A673 (cell line): ENCODE data around the gene TP53INP2. TPM values are rescaled to one million over a fixed set of nuclear protein-coding genes. Genes with fewer than 3 reads are reported as not detected.

Experiments
- BruUV-seq: library from RNA; stranded (reverse); fragments of 400-500 nt; replicated peaks from 2 replicates; lab custom pipeline; 2021; lab: Mats Ljungman, UMichigan
- CTCF ChIA-PET: fragments of 300-600 bp; sonication (Branson Sonifier 250); formaldehyde crosslinking; loops from one replicate; lab custom pipeline; 2022; ENCODE audit warnings: antibody characterized with exemption; lab: Charles Lee
- POLR2A ChIA-PET: fragments of 300-600 bp; sonication (Branson Sonifier 250); formaldehyde crosslinking; loops from one replicate; lab custom pipeline; 2022; ENCODE audit warnings: antibody characterized with exemption; ENCODE audit not compliant: low non-redundant PET; lab: Charles Lee
- DNase-seq: peaks from one replicate; pipeline ENCODE4 v3.0.0-alpha.2; 2015; ENCODE audit warnings: low spot score
- H3K27ac ChIP-seq: fragments of 200-600 bp; sonication (generic); 2 replicates; pipeline ENCODE4 v1.5.1; 2016; ENCODE audit warnings: mixed run types, low read depth, mild to moderate bottlenecking, mixed read lengths, antibody characterized with exemption, low read length; ENCODE audit not compliant: poor library complexity, severe bottlenecking
- H3K27me3 ChIP-seq: fragments of 200-600 bp; sonication (generic); replicated peaks from 2 replicates; pipeline ENCODE4 v1.6.1; 2017; ENCODE audit warnings: mixed run types, low read depth, mild to moderate bottlenecking, mixed read lengths, antibody characterized with exemption, low read length; ENCODE audit not compliant: insufficient read depth, poor library complexity
- H3K36me3 ChIP-seq: fragments of 200-600 bp; sonication (generic); 2 replicates; pipeline ENCODE4 v1.6.1; 2016; ENCODE audit warnings: mixed run types, mild to moderate bottlenecking, mixed read lengths, antibody characterized with exemption, low read length; ENCODE audit not compliant: insufficient read depth, poor library complexity, severe bottlenecking
- H3K4me1 ChIP-seq: fragments of 200-600 bp; sonication (generic); 2 replicates; pipeline ENCODE4 v1.6.1; 2017; ENCODE audit warnings: mixed run types, mild to moderate bottlenecking, mixed read lengths, antibody characterized with exemption, low read length; ENCODE audit not compliant: insufficient read depth, poor library complexity, severe bottlenecking
- H3K4me3 ChIP-seq: fragments of 200-600 bp; sonication (generic); 2 replicates; pipeline ENCODE4 v1.5.1; 2016; ENCODE audit warnings: low read depth, mixed run types, mild to moderate bottlenecking, mixed read lengths, low read length; ENCODE audit not compliant: poor library complexity, severe bottlenecking
- H3K9me3 ChIP-seq: fragments of 200-600 bp; sonication (generic); 2 replicates; pipeline ENCODE4 v1.6.1; 2016; ENCODE audit warnings: mixed run types, low read depth, mild to moderate bottlenecking, mixed read lengths, antibody characterized with exemption, low read length; ENCODE audit not compliant: poor library complexity, severe bottlenecking
- CTCF ChIP-seq: fragments of 300-800, 200-600 bp; sonication (generic); conservative IDR thresholded peaks from 2 replicates; pipeline ENCODE4 v1.5.1; 2017; ENCODE audit warnings: low read depth, mild to moderate bottlenecking, antibody characterized with exemption, low read length, moderate library complexity, mixed read lengths
- EZH2 ChIP-seq: fragments of 200-600 bp; sonication (generic); IDR thresholded peaks from 2 replicates; pipeline ENCODE4 v1.6.1; 2017; ENCODE audit warnings: borderline replicate concordance, low read depth, mild to moderate bottlenecking, mixed read lengths, antibody characterized with exemption, low read length; ENCODE audit not compliant: poor library complexity, severe bottlenecking
- intact Hi-C: fragments of 100-400 bp; cut with micrococcal nuclease; formaldehyde crosslinking; loops from one replicate; pipeline ENCODE4 v1.10.0; 2022; ENCODE audit not compliant: unreplicated experiment
- total RNA-seq: library from RNA; stranded (reverse); gene quantifications from 2 replicates; pipeline ENCODE4 v1.2.3, GENCODE V29; 2021

TP53INP2 gene
- total RNA-seq, 1 experiment from 2014 or later = 7.2 TPM

- intact Hi-C loops = no loop called here
- ChIA-PET CTCF (no interaction called here), POLR2A (no interaction called here)
- Histone ChIP-seq H3K4me1 (no peaks in the 10 kb centered on the region), H3K27ac (no peak overlapping the region), H3K27me3 (no peaks in the 10 kb centered on the region), H3K4me3 (no peak overlapping the region), H3K36me3 (no peaks in the 10 kb centered on the region), H3K9me3 (no peaks in the 10 kb centered on the region)
- no peak for DNase-seq
- TF ChIP-seq EZH2 = no peak
- TF ChIP-seq CTCF = no peak
- no TSS peak for BruUV-seq
These were observed 12.3 kb upstream of the TP53INP2 start for GRCh38 chr20:34691838-34692237.

- POLR2A ChIA-PET = no interaction called here
- intact Hi-C loops = no loop called here
- BruUV-seq = no TSS peak
These were observed 10.7 kb upstream of the TP53INP2 start for GRCh38 chr20:34693414-34693813.

GRCh38 chr20:34701405-34702085, 2.6 kb upstream of the TP53INP2 start:
- intact Hi-C loops = no loop called here
- Histone ChIP-seq H3K9me3 (no peaks in the 10 kb centered on the region), H3K4me3 (no peak overlapping the region), H3K27ac (no peak overlapping the region), H3K27me3 (no peaks in the 10 kb centered on the region), H3K4me1 (peaks cover 4% of the 10 kb centered on the region), H3K36me3 (no peaks in the 10 kb centered on the region)
- no peak for DNase-seq
- ChIA-PET CTCF (no interaction called here), POLR2A (no interaction called here)
- TF ChIP-seq CTCF (no peak), EZH2 (no peak)
- no TSS peak for BruUV-seq

More at GRCh38 chr20:34693414-34693813, 10.7 kb upstream of the TP53INP2 start:
- no peak for DNase-seq
- CTCF ChIA-PET = interaction anchor here (0.7 kb wide), 1 partner anchor 146 kb away, joined by 8 read pairs; no protein-coding TSS in a partner anchor
- Histone ChIP-seq H3K4me1 (no peaks in the 10 kb centered on the region), H3K27me3 (no peaks in the 10 kb centered on the region), H3K36me3 (no peaks in the 10 kb centered on the region), H3K4me3 (no peak overlapping the region), H3K27ac (no peak overlapping the region), H3K9me3 (no peaks in the 10 kb centered on the region)
- TF ChIP-seq CTCF (no peak), EZH2 (no peak)
